ENCODE results near the gene ANKRD63.

Gene ANKRD63

GRCh38 chr15:40280260-40281056 is 2.4 kb downstream of the ANKRD63 start:
- Histone ChIP-seq H3K4me3 (ENCODE audit: low read length) (no peak overlapping the region), H3K4me1 (ENCODE audit: control insufficient read depth, low read length) (peaks cover 35% of the 10 kb centered on the region), H3K27ac (ENCODE audit: low read depth, low read length) (no peak overlapping the region), H3K4me2 (ENCODE audit: low read length) (no peak overlapping the region), H3K9me2 (replicated peaks; ENCODE audit: control insufficient read depth, low read length) (no peaks in the 10 kb centered on the region), H3K27me3 (ENCODE audit: control insufficient read depth, low read length) (peaks cover 47% of the 10 kb centered on the region), H3K36me3 (ENCODE audit: control insufficient read depth, low read length) (no peaks in the 10 kb centered on the region), H4K20me1 (ENCODE audit: control insufficient read depth, insufficient read depth, low read depth, low read length) (no peaks in the 10 kb centered on the region), H3F3A (ENCODE audit: control insufficient read depth, insufficient read depth) (0 out of 2 replicates have a peak, but pooled peaks cover 3% of the 10 kb centered on the region), H3K79me2 (ENCODE audit: control insufficient read depth, low read length) (no peaks in the 10 kb centered on the region), H3K9me3 (ENCODE audit: control insufficient read depth, insufficient read depth, low read length) (no peaks in the 10 kb centered on the region)
- TF ChIP-seq EZH2phosphoT487 (IDR thresholded peaks at IDR 0.05; ENCODE audit: borderline replicate concordance, low read length), result no peak
- TF ChIP-seq, protein P1, sequence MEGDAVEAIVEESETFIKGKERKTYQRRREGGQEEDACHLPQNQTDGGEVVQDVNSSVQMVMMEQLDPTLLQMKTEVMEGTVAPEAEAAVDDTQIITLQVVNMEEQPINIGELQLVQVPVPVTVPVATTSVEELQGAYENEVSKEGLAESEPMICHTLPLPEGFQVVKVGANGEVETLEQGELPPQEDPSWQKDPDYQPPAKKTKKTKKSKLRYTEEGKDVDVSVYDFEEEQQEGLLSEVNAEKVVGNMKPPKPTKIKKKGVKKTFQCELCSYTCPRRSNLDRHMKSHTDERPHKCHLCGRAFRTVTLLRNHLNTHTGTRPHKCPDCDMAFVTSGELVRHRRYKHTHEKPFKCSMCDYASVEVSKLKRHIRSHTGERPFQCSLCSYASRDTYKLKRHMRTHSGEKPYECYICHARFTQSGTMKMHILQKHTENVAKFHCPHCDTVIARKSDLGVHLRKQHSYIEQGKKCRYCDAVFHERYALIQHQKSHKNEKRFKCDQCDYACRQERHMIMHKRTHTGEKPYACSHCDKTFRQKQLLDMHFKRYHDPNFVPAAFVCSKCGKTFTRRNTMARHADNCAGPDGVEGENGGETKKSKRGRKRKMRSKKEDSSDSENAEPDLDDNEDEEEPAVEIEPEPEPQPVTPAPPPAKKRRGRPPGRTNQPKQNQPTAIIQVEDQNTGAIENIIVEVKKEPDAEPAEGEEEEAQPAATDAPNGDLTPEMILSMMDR (IDR thresholded peaks at IDR 0.05; ENCODE audit: low read depth, low read length, poor library complexity, severe bottlenecking), result no peak

DNA sequence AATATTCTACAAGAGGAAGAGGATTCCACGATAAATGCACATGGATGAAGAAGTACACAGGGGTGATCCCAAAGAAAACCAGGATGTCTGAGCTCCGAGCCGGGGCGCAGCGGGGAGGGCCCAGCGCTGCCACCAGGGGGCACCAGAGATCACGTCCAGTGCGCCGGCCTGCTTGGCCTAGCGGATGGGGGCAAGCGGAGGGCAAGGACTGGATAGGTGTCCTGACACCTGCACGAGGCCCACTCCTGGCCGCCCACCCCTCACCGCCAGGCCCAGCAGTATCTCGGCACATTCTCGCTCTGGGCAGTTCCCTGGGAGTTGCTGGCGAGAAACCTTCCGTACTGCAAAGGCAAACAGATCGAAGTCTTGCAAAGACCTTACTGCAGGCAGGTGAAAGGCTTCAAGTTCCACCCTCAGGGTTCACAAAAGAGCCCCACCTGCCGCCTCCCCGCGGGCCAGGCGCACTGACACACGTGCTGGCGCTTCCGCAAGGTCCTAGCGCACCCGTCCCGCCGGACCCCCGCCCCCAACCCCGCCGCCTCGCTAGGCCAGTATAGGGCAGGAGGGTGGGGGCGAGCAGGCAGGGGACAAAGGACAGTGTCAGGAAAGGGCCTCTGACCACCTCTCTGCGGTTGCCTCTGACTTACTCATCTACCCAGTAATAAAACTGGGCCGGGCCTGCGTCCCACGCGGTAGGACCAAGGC is 3.3 kb downstream of the ANKRD63 start:
- no peak overlapping the region for H3K4me3 ChIP-seq (ENCODE audit: low read length)
- H3K4me1 ChIP-seq (ENCODE audit: control insufficient read depth, low read length), result peaks cover 37% of the 10 kb centered on the region
- H3K27ac ChIP-seq (ENCODE audit: low read depth, low read length), result no peak overlapping the region
- TF ChIP-seq, protein P1 (IDR thresholded peaks at IDR 0.05; ENCODE audit: low read depth, low read length, poor library complexity, severe bottlenecking), result peak; percentile 100
- 0 out of 2 replicates have a peak, but pooled peaks have one; percentile 1 for TF ChIP-seq EZH2phosphoT487 (IDR thresholded peaks at IDR 0.05; ENCODE audit: borderline replicate concordance, low read length)
- no peaks in the 10 kb centered on the region for H3K36me3 ChIP-seq (ENCODE audit: control insufficient read depth, low read length)
- no peaks in the 10 kb centered on the region for H4K20me1 ChIP-seq (ENCODE audit: control insufficient read depth, insufficient read depth, low read depth, low read length)
- peaks cover 47% of the 10 kb centered on the region for H3K27me3 ChIP-seq (ENCODE audit: control insufficient read depth, low read length)
- H3K9me3 ChIP-seq (ENCODE audit: control insufficient read depth, insufficient read depth, low read length), result no peaks in the 10 kb centered on the region
- no peaks in the 10 kb centered on the region for H3K9me2 ChIP-seq (replicated peaks; ENCODE audit: control insufficient read depth, low read length)
- H3K79me2 ChIP-seq (ENCODE audit: control insufficient read depth, low read length), result no peaks in the 10 kb centered on the region
- no peaks in the 10 kb centered on the region for H3F3A ChIP-seq (ENCODE audit: control insufficient read depth, insufficient read depth)
- H3K4me2 ChIP-seq (ENCODE audit: low read length), result no peak overlapping the region

GRCh38 chr15:40278026-40278425 is 4.8 kb downstream of the ANKRD63 start:
- H3K4me1 ChIP-seq (ENCODE audit: control insufficient read depth, low read length), result peaks cover 35% of the 10 kb centered on the region
- H3K36me3 ChIP-seq (ENCODE audit: control insufficient read depth, low read length), result no peaks in the 10 kb centered on the region
- no peaks in the 10 kb centered on the region for H4K20me1 ChIP-seq (ENCODE audit: control insufficient read depth, insufficient read depth, low read depth, low read length)
- peaks cover 34% of the 10 kb centered on the region for H3K27me3 ChIP-seq (ENCODE audit: control insufficient read depth, low read length)
- no peak overlapping the region for H3K27ac ChIP-seq (ENCODE audit: low read depth, low read length)
- no peaks in the 10 kb centered on the region for H3K79me2 ChIP-seq (ENCODE audit: control insufficient read depth, low read length)
- no peaks in the 10 kb centered on the region for H3F3A ChIP-seq (ENCODE audit: control insufficient read depth, insufficient read depth)
- H3K9me2 ChIP-seq (replicated peaks; ENCODE audit: control insufficient read depth, low read length), result no peaks in the 10 kb centered on the region
- H3K9me3 ChIP-seq (ENCODE audit: control insufficient read depth, insufficient read depth, low read length), result no peaks in the 10 kb centered on the region
- no peak overlapping the region for H3K4me3 ChIP-seq (ENCODE audit: low read length)
- peak overlapping the region; percentile 58 for H3K4me2 ChIP-seq (ENCODE audit: low read length)
- no peak for TF ChIP-seq EZH2phosphoT487 (IDR thresholded peaks at IDR 0.05; ENCODE audit: borderline replicate concordance, low read length)
- TF ChIP-seq, protein P1 (IDR thresholded peaks at IDR 0.05; ENCODE audit: low read depth, low read length, poor library complexity, severe bottlenecking), result no peak
